ENCODE data around the gene MRM2.

DNA sequence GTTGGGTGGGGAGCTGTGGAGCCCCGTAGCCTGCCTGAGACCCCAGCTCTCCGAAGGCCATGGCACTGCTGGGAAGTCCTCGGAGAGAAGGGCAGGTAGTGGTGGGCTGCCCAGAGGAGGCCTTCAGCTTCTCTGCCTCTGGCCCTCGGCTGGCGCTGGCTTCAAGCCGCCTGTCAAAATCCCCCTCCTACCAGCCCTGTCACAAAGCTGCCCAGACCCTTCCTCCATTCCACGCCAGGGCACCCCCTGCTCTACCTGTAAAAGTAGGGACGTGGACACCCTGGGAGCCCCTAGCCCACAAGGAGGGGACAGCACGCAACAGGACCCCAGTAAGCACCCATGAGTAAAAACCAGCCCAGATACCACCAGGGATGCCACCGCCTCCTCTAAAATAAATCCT is 40.9 kb downstream of the MRM2 start:
- TF ChIP-seq, protein P1, sequence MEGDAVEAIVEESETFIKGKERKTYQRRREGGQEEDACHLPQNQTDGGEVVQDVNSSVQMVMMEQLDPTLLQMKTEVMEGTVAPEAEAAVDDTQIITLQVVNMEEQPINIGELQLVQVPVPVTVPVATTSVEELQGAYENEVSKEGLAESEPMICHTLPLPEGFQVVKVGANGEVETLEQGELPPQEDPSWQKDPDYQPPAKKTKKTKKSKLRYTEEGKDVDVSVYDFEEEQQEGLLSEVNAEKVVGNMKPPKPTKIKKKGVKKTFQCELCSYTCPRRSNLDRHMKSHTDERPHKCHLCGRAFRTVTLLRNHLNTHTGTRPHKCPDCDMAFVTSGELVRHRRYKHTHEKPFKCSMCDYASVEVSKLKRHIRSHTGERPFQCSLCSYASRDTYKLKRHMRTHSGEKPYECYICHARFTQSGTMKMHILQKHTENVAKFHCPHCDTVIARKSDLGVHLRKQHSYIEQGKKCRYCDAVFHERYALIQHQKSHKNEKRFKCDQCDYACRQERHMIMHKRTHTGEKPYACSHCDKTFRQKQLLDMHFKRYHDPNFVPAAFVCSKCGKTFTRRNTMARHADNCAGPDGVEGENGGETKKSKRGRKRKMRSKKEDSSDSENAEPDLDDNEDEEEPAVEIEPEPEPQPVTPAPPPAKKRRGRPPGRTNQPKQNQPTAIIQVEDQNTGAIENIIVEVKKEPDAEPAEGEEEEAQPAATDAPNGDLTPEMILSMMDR (conservative IDR thresholded peaks at IDR 0.05 in 1 of 2, IDR thresholded peaks at IDR 0.05 in 1 of 2; ENCODE audit: low read depth in 1 of 2, low read length in 2 of 2): no peak
- TF ChIP-seq EZH2 (IDR thresholded peaks at IDR 0.05; ENCODE audit: low read length, missing control alignments): no peak
